Aorta (tissue), 5 donors: Measurements from ENCODE around the gene TGFBR3L. TPM values are rescaled to one million over a fixed set of nuclear protein-coding genes. Genes with fewer than 3 reads are reported as not detected.
A peak's percentile ranks its signal among the peaks of the same experiment; 100 is the strongest.
"Not testable (repeated sequence)": the region's sequence is repeated elsewhere in the genome, so short reads cannot be mapped to it uniquely, and the experiment has no call there.

ENCODE experiments used
- ATAC-seq: fragments of 200-7000 bp; cut with Tn5 transposase; one replicate; pipeline ENCODE4 v1.9.1; 2022; ENCODE audit warnings: moderate library complexity; ENCODE audit not compliant: low FRiP score
- DNase-seq, 2 donors: peaks; one replicate each; pipeline ENCODE4 v3.0.0-alpha.2; 2020
- H3K27ac ChIP-seq, 2 donors: one replicate each; pipeline ENCODE4 v1.5.1; 2013; ENCODE audit warnings: low read length in 2 of 2, mild to moderate bottlenecking in 2 of 2, moderate library complexity in 2 of 2, control low read depth in 1 of 2, inconsistent platforms in 1 of 2, low read depth in 1 of 2
- H3K27me3 ChIP-seq, 2 donors: one replicate each; pipeline ENCODE4 v1.6.1; 2013; ENCODE audit warnings: control low read depth in 1 of 2, low read length in 1 of 2, mild to moderate bottlenecking in 1 of 2, moderate library complexity in 1 of 2; ENCODE audit not compliant: insufficient read depth in 2 of 2, control insufficient read depth in 1 of 2
- H3K36me3 ChIP-seq, 2 donors: one replicate each; pipeline ENCODE4 v1.6.1; 2013; ENCODE audit warnings: control low read depth in 1 of 2, low read length in 1 of 2, mild to moderate bottlenecking in 1 of 2; ENCODE audit not compliant: insufficient read depth in 2 of 2, control insufficient read depth in 1 of 2
- H3K4me1 ChIP-seq, 2 donors: one replicate each; pipeline ENCODE4 v1.6.1; 2013; ENCODE audit warnings: low read length in 2 of 2, control low read depth in 1 of 2, mild to moderate bottlenecking in 1 of 2, moderate library complexity in 1 of 2; ENCODE audit not compliant: insufficient read depth in 2 of 2, control insufficient read depth in 1 of 2
- H3K4me3 ChIP-seq, 2 donors: one replicate each; pipeline ENCODE4 v1.5.1; 2013; ENCODE audit warnings: low read length in 2 of 2, control low read depth in 1 of 2, mild to moderate bottlenecking in 1 of 2
- H3K9me3 ChIP-seq: one replicate; pipeline ENCODE4 v1.6.1; 2013; ENCODE audit warnings: mild to moderate bottlenecking, low read length; ENCODE audit not compliant: control insufficient read depth
- WGBS, 2 donors: extraction: QIAGEN DNeasy Blood & Tissue Kit; methylation state at CpG; one replicate each; pipeline ENCODE4 v1.1.7; 2013; 5-methylcytosine and 5-hydroxymethylcytosine counted together
- intact Hi-C, 2 donors: fragments of 100-400 bp; cut with DNase I; formaldehyde crosslinking; loops; one replicate each; pipeline versions ENCODE4 v1.14.2 to v1.15.0; 2022
- polyA plus RNA-seq, 2 donors: library from polyadenylated mRNA; stranded (reverse); fragments of 200-250 nt; gene quantifications; one replicate each; pipeline ENCODE4 v1.2.3, GENCODE V29; 2013
- total RNA-seq, 2 donors: library from RNA; stranded (reverse); fragmentation: NEBNext Ultra II Directional; extraction: Animal tissue kit (Norgen Biotek cat#: 25700); gene quantifications; one replicate each; pipeline ENCODE4 v1.2.1, GENCODE V29; 2021
- donor health status: healthy with polysubstance abuse.
- donor health status: Bipolar disorder and iron deficiency.
- donor health status: DM: no; HTN: no; CAD: no.
- donor health status: DM: no; HTN: no; CAD: no.
- donor health status: DM: yes; HTN: yes; CAD: no.

Gene TGFBR3L
- total and polyA plus RNA-seq, 4 donors = 0.84 to 1.5 TPM; not detected in 2

DNA sequence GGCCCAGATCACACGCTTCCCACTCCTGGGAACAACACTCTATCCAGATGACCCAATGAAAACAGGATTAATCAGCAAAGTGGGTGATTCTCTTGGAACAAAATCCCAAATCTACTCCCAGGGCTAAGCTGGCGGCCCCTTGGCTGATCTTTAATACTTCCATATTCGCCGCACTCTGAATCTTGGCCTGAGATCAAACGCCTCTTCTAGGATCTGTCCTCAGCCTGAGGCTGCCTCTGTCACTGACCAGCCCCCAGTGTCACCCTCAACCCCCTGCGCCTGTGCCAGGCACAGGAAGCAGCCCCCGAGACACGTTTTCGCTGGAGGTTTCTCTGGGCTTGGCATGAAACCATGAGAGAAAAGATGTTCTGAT lies 13.7 kb downstream of the TGFBR3L start:
- 24 to 43% methylated on average over 9 of the region's 9 CpGs for WGBS, 2 donors
- peaks cover 0 to 12% of the 10 kb centered on the region in 2 donors for H3K36me3 ChIP-seq
- H3K27ac ChIP-seq = peak overlapping the region in 1 of 2 donors; percentile 61
- peak in 1 of 2 donors; percentile 56 for DNase-seq
- H3K9me3 ChIP-seq = no peaks in the 10 kb centered on the region
- intact Hi-C loops = no loop called here
- H3K4me1 ChIP-seq = no peaks in the 10 kb centered on the region
- H3K27me3 ChIP-seq = no peaks in the 10 kb centered on the region
- H3K4me3 ChIP-seq = no peak overlapping the region
- ATAC-seq = no peak

GRCh38 chr19:7928741-7929701 lies 14.4 kb downstream of the TGFBR3L start:
- H3K4me3 ChIP-seq = no peak overlapping the region
- WGBS, 2 donors = 16 to 25% methylated on average over 24 of the region's 24 CpGs
- DNase-seq (peak; percentile 82 to 91), ATAC-seq (peak; percentile 40)
- no peaks in the 10 kb centered on the region for H3K27me3 ChIP-seq
- H3K36me3 ChIP-seq = peaks cover 0 to 14% of the 10 kb centered on the region in 2 donors
- H3K27ac ChIP-seq = peak overlapping the region; percentile 81 to 89
- no peaks in the 10 kb centered on the region for H3K9me3 ChIP-seq
- no peaks in the 10 kb centered on the region for H3K4me1 ChIP-seq
- intact Hi-C loops = no loop called here

GRCh38 chr19:7930030-7930429 lies 15.4 kb downstream of the TGFBR3L start:
- ATAC-seq, DNase-seq, H3K4me1 ChIP-seq, H3K4me3 ChIP-seq, intact Hi-C loops, H3K27me3 ChIP-seq, H3K9me3 ChIP-seq, H3K27ac ChIP-seq: not testable (repeated sequence)
- 82 to 89% methylated on average over 8 to 11 of the region's 11 CpGs for WGBS, 2 donors
- peaks cover 0 to 14% of the 10 kb centered on the region in 2 donors for H3K36me3 ChIP-seq

DNA sequence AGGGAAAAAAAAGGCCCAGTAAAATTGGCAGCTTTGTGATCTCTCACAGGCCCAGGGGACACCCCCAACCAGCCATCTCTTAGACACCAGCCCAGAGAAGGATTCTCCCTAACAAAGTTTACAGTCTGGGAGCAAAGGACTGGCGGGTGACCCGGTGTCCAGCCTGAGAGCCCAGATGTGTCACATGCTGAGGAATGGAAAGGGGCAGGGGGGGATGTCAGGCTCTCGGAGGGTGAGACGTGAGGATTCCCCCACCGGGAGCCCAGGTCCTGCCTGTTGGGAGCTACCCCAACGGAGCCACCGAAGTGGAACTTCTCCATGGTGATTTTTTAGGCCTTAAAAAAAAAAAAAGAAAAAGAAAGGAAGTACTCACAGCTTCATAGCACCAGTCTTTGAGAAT lies 16.1 kb downstream of the TGFBR3L start:
- Histone ChIP-seq H3K4me1 (no peaks in the 10 kb centered on the region), H3K9me3 (no peaks in the 10 kb centered on the region), H3K27ac (no peak overlapping the region), H3K27me3 (no peaks in the 10 kb centered on the region), H3K36me3 (peaks cover 0 to 14% of the 10 kb centered on the region in 2 donors), H3K4me3 (no peak overlapping the region)
- intact Hi-C loops = no loop called here
- no peak for DNase-seq
- ATAC-seq = no peak
- 17 to 49% methylated on average over 7 of the region's 7 CpGs for WGBS, 2 donors

GRCh38 chr19:7931221-7932061 lies 16.8 kb downstream of the TGFBR3L start:
- Histone ChIP-seq H3K4me1 (no peaks in the 10 kb centered on the region), H3K27ac (no peak overlapping the region), H3K4me3 (no peak overlapping the region), H3K36me3 (peaks cover 0 to 14% of the 10 kb centered on the region in 2 donors), H3K9me3 (no peaks in the 10 kb centered on the region), H3K27me3 (no peaks in the 10 kb centered on the region)
- intact Hi-C loops = no loop called here
- no peak for ATAC-seq
- WGBS, 2 donors = 60 to 77% methylated on average over 34 to 36 of the region's 36 CpGs
- peak in 1 of 2 donors; percentile 49 for DNase-seq

DNA sequence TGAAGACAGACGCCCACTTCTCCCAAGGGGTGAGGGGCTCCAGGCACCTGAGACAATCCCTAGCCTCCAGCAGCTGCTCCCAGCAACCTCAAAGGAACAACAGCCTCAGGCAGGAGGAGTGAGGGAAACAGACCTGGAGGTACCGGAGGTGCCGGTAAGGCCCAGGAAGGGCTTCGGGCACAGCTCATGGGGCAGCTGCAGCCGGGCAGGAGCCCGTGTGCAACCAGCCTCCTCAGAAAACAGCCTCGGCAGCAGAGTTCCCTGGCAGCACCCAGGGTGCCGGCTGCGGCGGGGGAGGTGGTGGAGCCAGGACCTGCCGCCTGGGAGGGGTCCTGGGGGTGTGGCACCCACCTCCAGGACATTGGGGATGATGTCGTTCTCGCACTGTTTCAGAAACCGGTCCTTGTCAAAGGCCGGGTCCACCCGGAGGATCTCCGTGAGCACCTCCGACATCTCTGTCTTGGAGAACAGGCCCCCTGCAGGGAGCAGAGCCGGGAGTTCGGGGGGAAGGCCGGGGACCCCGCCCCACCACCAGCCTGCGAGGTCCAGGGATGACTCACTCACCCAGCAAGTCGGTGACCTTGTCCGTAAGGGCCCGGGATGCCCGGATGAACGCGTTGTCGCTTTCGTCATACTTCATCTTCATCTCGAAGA lies 17.8 kb downstream of the TGFBR3L start:
- Histone ChIP-seq H3K36me3 (peaks cover 0 to 17% of the 10 kb centered on the region in 2 donors), H3K4me3 (no peak overlapping the region), H3K27ac (no peak overlapping the region), H3K9me3 (no peaks in the 10 kb centered on the region), H3K4me1 (no peaks in the 10 kb centered on the region), H3K27me3 (no peaks in the 10 kb centered on the region)
- intact Hi-C loops = no loop called here
- DNase-seq (no peak), ATAC-seq (no peak)
- WGBS, 2 donors = 91 to 93% methylated on average over 32 of the region's 32 CpGs

DNA sequence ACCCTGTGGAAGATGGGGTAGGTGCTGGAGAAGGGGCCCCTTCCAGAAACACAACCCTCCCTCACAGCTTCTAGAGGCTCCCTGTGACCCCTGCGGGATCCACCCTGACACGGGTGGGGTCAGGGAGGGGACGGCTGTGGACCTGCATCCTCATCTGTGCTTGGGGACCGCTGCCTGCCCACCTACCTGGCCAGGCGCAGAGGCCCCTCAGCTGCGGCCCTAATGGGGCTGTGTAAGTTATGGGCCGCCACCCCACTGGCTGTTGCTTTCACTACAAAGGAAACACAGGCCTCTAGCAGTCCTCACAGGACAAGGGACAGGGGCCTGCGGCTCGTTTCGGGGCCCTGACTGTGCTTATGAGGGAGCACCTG lies 18.3 kb downstream of the TGFBR3L start:
- H3K9me3 ChIP-seq = no peaks in the 10 kb centered on the region
- 90 to 93% methylated on average over 10 of the region's 10 CpGs for WGBS, 2 donors
- no peak overlapping the region for H3K4me3 ChIP-seq
- no peaks in the 10 kb centered on the region for H3K27me3 ChIP-seq
- intact Hi-C loops = no loop called here
- H3K27ac ChIP-seq = no peak overlapping the region
- H3K36me3 ChIP-seq = peaks cover 0 to 19% of the 10 kb centered on the region in 2 donors
- ATAC-seq (no peak), DNase-seq (no peak)
- no peaks in the 10 kb centered on the region for H3K4me1 ChIP-seq

GRCh38 chr19:7933411-7933810 lies 18.8 kb downstream of the TGFBR3L start:
- no peak overlapping the region for H3K4me3 ChIP-seq
- H3K27ac ChIP-seq = no peak overlapping the region
- H3K4me1 ChIP-seq = no peaks in the 10 kb centered on the region
- intact Hi-C loops = no loop called here
- DNase-seq (no peak), ATAC-seq (no peak)
- no peaks in the 10 kb centered on the region for H3K27me3 ChIP-seq
- H3K9me3 ChIP-seq = no peaks in the 10 kb centered on the region
- peaks cover 0 to 19% of the 10 kb centered on the region in 2 donors for H3K36me3 ChIP-seq
- 87 to 88% methylated on average over 14 of the region's 14 CpGs for WGBS, 2 donors
